ENCODE measurements around the gene ZNF790. TPM values are rescaled to one million over a fixed set of nuclear protein-coding genes. Genes with fewer than 3 reads are reported as not detected.

ZNF790 gene
- total and polyA plus RNA-seq, 2 of the 13 experiments (the other 11 are each of a cell fraction or from before 2014, with no cell fraction given), result 1.3 to 5.3 TPM

GRCh38 chr19:36772311-36773222 lies 65.6 kb downstream of the ZNF790 start, which contains the start of gene ZNF850 (continued):
- TF ChIP-seq ZBTB3 (CRISPR knock-in tag; IDR thresholded peaks at IDR 0.05; ENCODE audit: borderline replicate concordance, low read depth) (no peak), TBX3 (IDR thresholded peaks at IDR 0.05; ENCODE audit: borderline replicate concordance) (no peak), JARID2 (CRISPR knock-in tag; IDR thresholded peaks at IDR 0.05; ENCODE audit: insufficient replicate concordance) (no peak), ZNF678 (CRISPR knock-in tag; IDR thresholded peaks at IDR 0.05) (no peak), ZNF142 (CRISPR knock-in tag; IDR thresholded peaks at IDR 0.05) (no peak), AFF4 (CRISPR knock-in tag; IDR thresholded peaks at IDR 0.05) (no peak), ZNF552 (CRISPR knock-in tag; IDR thresholded peaks at IDR 0.05; ENCODE audit: borderline replicate concordance) (no peak), ZFP82 (CRISPR knock-in tag; IDR thresholded peaks at IDR 0.05; ENCODE audit: borderline replicate concordance) (no peak), ZNF629 (CRISPR knock-in tag; conservative IDR thresholded peaks at IDR 0.05) (no peak), RFXAP (CRISPR knock-in tag; IDR thresholded peaks at IDR 0.05; ENCODE audit: borderline replicate concordance) (no peak), ZNF34 (CRISPR knock-in tag; IDR thresholded peaks at IDR 0.05; ENCODE audit: borderline replicate concordance) (no peak), RNF219 (CRISPR knock-in tag; IDR thresholded peaks at IDR 0.05) (no peak), SOX5 (CRISPR knock-in tag; IDR thresholded peaks at IDR 0.05; ENCODE audit: borderline replicate concordance) (no peak), CBFB (CRISPR knock-in tag; IDR thresholded peaks at IDR 0.05) (no peak), GMEB2 (CRISPR knock-in tag; IDR thresholded peaks at IDR 0.05; ENCODE audit: low read depth) (no peak)
